ENCODE results near the gene SERPINA6. TPM values are rescaled to one million over a fixed set of nuclear protein-coding genes. Genes with fewer than 3 reads are reported as not detected.

SERPINA6 gene
- total RNA-seq, 1 experiment from 2014 or later = not detected

- no TSS peak for BruUV-seq (replicated peaks)
- CTCF ChIA-PET = no interaction called here
- H3K9me3 ChIP-seq (ENCODE audit: control insufficient read depth, insufficient read depth, low read depth, low read length) = no peaks in the 10 kb centered on the region
- in situ Hi-C loops (cut with HindIII; ENCODE audit: low pct_unique_long_range_greater_than_20kb, low sequenced_read_pairs) = no loop called here
- H3K4me3 ChIP-seq (ENCODE audit: low read depth in 2 of 2, low read length in 2 of 2) = no peak overlapping the region
- TF ChIP-seq REST (IDR thresholded peaks at IDR 0.05; ENCODE audit: insufficient read depth in 1 of 2, low read depth in 2 of 2, low read length in 1 of 2) (no peak), TCF7L2 (IDR thresholded peaks at IDR 0.05; ENCODE audit: low read depth, low read length) (no peak), CTCF (IDR thresholded peaks at IDR 0.05) (no peak)
- H3K4me1 ChIP-seq (ENCODE audit: control insufficient read depth, insufficient read depth, low read length) = no peaks in the 10 kb centered on the region
- POLR2A ChIA-PET = no interaction called here
- DNase-seq (ENCODE audit: low read depth, low spot score) (no peak), ATAC-seq (no peak)
- no peaks in the 10 kb centered on the region for H3K36me3 ChIP-seq (ENCODE audit: control insufficient read depth, insufficient read depth, low read length)
- intact Hi-C loops (cut with micrococcal nuclease; ENCODE audit: unreplicated experiment) = no loop called here
- H3K27me3 ChIP-seq (ENCODE audit: control insufficient read depth, insufficient read depth, low read length) = no peaks in the 10 kb centered on the region
- no peak overlapping the region for H3K27ac ChIP-seq (ENCODE audit: low read length)
Observed at GRCh38 chr14:94293578-94293924, 29.6 kb downstream of the SERPINA6 start.

GRCh38 chr14:94292872-94293577, 30.1 kb downstream of the SERPINA6 start, which contains the start of gene SERPINA10:
TSS of gene SERPINA10 (minus strand) at chr14:94293268. CDS start at chr14:94290593, 2,675 bp downstream.
- ChIA-PET POLR2A (no interaction called here), CTCF (no interaction called here)
- in situ Hi-C loops (cut with HindIII; ENCODE audit: low pct_unique_long_range_greater_than_20kb, low sequenced_read_pairs) (no loop called here), intact Hi-C loops (cut with micrococcal nuclease; ENCODE audit: unreplicated experiment) (no loop called here)
- no TSS peak for BruUV-seq (replicated peaks)
- ATAC-seq = no peak
- peak; percentile 22 to 53; a peak in 3 of 4 replicates for TF ChIP-seq REST (IDR thresholded peaks at IDR 0.05; ENCODE audit: insufficient read depth in 1 of 2, low read depth in 2 of 2, low read length in 1 of 2)
- TF ChIP-seq POLR2AphosphoS5 (IDR thresholded peaks at IDR 0.05; ENCODE audit: low read depth, low read length) = no peak
- H3K4me3 ChIP-seq (ENCODE audit: low read depth in 2 of 2, low read length in 2 of 2) = no peak within 1 kb of the TSS
- no peak for DNase-seq (ENCODE audit: low read depth, low spot score)
- H3K9me3 ChIP-seq (ENCODE audit: control insufficient read depth, insufficient read depth, low read depth, low read length) = no peaks in the 10 kb centered on the region
- no peaks in the 10 kb centered on the region for H3K27me3 ChIP-seq (ENCODE audit: control insufficient read depth, insufficient read depth, low read length)
- H3K4me1 ChIP-seq (ENCODE audit: control insufficient read depth, insufficient read depth, low read length) = no peaks in the 10 kb centered on the region
- H3K27ac ChIP-seq (ENCODE audit: low read length) = no peak within 1 kb of the TSS
- no peaks in the 10 kb centered on the region for H3K36me3 ChIP-seq (ENCODE audit: control insufficient read depth, insufficient read depth, low read length)
